GM10248 (cell line): ENCODE measurements around the gene DLD.

ENCODE experiments used
- CTCF ChIA-PET: fragments of 300-600 bp; sonication (Branson Sonifier 250); formaldehyde crosslinking; extraction: SDS; loops from one replicate; lab custom pipeline; 2021; ENCODE audit warnings: antibody characterized with exemption; lab: Yijun Ruan, JAX
- POLR2A ChIA-PET: fragments of 350-650 bp; sonication (Branson Sonifier 250); formaldehyde crosslinking; extraction: SDS; loops from one replicate; lab custom pipeline; 2020; ENCODE audit warnings: antibody characterized with exemption; lab: Yijun Ruan, JAX
- DNase-seq: peaks from one replicate; pipeline ENCODE4 v3.0.0; 2012; ENCODE audit errors: extremely low spot score
- TF ChIP-seq, protein P1 (sequence below): IDR thresholded peaks from 2 replicates; pipeline ENCODE4 v1.5.1; 2012; ENCODE audit warnings: mild to moderate bottlenecking, low read depth; ENCODE audit errors: extremely low read depth, missing control alignments, control extremely low read depth

DLD gene

DNA sequence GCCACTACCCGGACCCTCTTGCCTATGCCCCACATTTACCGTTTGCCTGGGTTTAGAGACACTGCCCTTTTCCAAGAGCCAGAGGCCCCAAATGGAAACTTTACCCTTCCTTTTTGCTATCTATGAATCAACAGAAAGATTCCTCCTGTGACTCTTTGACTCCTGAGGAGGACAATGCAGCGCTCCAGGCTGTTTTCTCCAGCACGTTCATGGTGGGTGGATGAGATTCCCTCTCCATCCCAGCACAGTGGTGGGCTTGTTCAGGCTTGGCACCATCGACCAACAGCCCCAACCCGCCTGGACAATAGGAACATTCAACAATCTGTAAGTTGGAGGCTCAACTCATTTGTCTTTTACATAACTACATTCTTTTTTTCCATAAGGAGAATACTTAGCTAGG is 55.9 kb downstream of the DLD start:
- no peak for DNase-seq
- ChIA-PET POLR2A (no interaction called here), CTCF (interaction anchor here (1.1 to 1.2 kb wide), 3 partner anchors 10 to 12 kb away, joined by 3 read pairs; no protein-coding TSS in a partner anchor)
- TF ChIP-seq, protein P1, sequence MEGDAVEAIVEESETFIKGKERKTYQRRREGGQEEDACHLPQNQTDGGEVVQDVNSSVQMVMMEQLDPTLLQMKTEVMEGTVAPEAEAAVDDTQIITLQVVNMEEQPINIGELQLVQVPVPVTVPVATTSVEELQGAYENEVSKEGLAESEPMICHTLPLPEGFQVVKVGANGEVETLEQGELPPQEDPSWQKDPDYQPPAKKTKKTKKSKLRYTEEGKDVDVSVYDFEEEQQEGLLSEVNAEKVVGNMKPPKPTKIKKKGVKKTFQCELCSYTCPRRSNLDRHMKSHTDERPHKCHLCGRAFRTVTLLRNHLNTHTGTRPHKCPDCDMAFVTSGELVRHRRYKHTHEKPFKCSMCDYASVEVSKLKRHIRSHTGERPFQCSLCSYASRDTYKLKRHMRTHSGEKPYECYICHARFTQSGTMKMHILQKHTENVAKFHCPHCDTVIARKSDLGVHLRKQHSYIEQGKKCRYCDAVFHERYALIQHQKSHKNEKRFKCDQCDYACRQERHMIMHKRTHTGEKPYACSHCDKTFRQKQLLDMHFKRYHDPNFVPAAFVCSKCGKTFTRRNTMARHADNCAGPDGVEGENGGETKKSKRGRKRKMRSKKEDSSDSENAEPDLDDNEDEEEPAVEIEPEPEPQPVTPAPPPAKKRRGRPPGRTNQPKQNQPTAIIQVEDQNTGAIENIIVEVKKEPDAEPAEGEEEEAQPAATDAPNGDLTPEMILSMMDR: no peak

DNA sequence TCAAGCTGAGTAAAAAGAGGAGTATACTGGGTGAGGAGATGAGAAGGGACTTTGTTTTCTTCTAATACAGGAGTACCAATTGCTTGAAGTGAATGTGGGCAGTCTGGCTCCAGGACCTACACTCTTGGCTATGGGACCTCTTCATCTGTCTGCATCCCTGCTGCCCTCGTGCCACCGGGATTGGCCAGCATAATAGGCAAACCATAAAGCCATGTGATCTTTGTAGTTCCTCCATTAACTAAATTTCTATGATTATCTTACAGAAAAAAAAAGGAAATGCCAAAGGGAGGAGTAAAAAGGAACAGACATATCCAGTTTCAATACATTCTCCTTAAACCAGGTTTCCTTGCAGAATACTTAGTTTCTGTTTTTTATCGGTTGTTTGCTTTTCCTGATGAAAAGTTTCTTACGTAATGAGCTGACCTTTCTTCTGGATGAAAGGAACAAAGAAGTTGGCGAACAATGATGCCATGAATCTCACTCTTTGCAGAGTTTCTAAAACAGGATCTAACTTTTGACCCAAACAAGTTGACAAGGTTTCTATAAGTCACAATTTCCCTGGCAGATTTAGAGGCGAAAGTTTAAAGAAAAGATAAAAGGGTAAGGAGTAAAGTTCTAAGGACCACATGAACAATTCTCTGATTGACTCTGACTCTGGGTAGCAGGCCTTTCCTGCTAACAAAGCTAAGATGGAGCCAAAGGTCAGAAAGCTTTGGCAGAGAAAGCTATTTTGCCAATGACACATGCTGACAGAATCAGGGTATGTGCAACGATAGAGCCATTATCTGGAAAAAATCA is 57.9 kb downstream of the DLD start:
- TF ChIP-seq, protein P1: no peak
- no peak for DNase-seq
- CTCF ChIA-PET: no interaction called here

DNA sequence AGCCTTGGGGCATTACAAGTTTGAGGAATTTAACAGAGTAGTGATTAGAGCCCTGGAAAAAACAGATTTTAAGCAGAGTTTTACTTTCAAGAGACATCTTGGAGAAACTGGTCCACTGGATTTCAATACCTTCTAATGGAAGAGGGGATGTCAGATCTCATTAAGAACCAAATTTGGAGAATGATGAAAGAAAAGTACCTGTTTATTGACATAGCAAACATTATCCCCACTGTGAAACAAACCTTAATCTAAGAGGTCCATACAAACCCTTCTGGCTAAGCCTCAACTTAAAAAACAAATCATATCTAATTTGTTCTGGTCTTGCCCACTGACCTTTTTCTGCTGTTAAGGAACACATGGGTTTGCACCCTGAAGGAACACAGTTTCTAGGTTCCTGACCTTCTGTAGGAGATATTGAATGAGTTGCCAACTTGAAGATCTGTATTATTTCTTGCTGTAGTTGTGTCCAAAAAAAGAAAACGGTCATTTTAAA is 58.5 kb downstream of the DLD start:
- CTCF ChIA-PET: no interaction called here
- POLR2A ChIA-PET: no interaction called here
- DNase-seq: no peak
- TF ChIP-seq, protein P1: no peak

More for the DNA sequence above, 57.9 kb downstream of the DLD start:
- POLR2A ChIA-PET: no interaction called here

DNA sequence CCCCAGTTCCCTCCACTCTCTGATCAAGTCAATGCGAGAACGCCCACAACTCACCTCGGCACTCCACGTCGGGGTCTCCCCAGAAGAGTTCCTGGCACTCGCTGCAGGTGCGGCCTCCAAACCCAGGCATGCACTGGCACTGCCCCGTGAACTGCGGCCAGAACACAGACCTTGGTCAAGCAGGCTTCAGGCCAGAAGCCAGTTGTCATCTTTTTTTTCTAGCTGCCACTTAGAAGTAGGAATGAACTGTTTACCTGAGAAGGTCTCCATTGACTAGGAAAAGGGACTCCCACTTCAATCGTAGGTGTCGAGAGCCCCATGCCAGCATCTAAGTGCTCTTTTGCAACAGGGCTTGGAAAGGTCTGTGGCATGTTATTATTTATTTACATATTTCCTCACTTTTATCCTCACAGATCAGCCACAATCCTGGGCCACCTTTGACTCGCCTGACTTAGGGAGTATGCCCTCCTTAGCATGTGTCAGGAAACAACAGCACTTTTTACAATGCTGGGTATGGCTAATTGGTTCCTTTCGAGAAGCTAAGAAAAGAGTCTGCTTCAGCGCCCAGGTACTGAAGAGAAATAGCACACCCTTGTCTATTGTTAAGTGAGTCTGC is 60.3 kb downstream of the DLD start:
- POLR2A ChIA-PET: no interaction called here
- no peak for DNase-seq

DNA sequence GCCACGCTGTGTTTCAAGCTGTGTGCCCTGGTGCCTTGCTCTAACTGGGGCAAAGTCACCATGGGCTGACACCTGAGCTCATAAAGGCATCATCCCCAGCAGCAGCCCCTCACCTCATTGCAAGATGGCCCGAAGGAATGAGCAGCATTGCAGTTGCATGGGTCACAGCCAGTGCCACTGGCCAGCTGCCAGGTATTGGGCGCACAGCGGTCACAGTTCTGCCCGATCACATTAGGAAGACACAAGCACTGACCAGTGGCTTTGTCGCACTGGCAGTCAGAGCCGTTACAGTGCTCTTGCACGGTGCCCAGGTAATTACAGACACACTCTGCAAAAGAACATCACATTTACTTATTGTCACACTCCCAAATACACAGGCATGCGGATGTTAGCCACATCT is 60.9 kb downstream of the DLD start:
- TF ChIP-seq, protein P1: no peak
- POLR2A ChIA-PET: no interaction called here
- CTCF ChIA-PET: no interaction called here
- DNase-seq: no peak

More for the DNA sequence above, 60.3 kb downstream of the DLD start:
- TF ChIP-seq, protein P1: no peak
- CTCF ChIA-PET: no interaction called here

DNA sequence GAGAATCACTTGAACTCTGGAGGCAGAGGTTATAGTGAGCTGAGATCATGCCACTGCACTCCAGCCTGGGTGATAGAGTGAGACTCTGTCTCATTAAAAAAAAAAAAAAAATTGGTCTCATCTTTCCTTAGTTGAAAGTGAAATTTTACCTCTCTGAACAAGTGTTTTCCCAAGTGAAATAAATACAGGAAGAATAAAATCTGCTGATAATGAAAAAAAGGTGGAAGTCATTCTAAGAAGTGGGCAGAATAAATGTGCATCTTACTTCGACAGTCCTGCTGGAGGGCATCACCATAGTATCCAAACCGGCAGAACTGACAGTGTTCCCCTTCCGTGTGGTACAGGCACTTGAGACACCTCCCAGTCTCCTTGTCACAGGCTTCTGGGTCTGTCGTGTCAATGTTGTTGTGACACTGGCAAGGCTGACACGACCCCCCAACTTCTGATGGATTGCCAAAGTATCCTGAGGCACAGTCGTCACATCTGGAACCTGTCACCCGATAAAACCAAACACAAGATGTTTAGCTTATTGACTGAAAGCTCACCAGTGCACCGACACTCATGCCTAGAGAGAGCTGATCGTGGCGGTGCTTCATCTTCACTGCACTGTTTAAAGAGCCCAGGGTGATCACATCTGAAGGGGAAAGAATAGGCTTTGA is 62.4 kb downstream of the DLD start:
- ChIA-PET POLR2A (no interaction called here), CTCF (no interaction called here)

More for the DNA sequence above, 62.4 kb downstream of the DLD start:
- DNase-seq: no peak
- TF ChIP-seq, protein P1: no peak
